ENCODE data around the gene TMOD4.
A peak's percentile ranks its signal among the peaks of the same experiment; 100 is the strongest.
"Not testable (repeated sequence)": the region's sequence is repeated elsewhere in the genome, so short reads cannot be mapped to it uniquely, and the experiment has no call there.

The TMOD4 gene

DNA sequence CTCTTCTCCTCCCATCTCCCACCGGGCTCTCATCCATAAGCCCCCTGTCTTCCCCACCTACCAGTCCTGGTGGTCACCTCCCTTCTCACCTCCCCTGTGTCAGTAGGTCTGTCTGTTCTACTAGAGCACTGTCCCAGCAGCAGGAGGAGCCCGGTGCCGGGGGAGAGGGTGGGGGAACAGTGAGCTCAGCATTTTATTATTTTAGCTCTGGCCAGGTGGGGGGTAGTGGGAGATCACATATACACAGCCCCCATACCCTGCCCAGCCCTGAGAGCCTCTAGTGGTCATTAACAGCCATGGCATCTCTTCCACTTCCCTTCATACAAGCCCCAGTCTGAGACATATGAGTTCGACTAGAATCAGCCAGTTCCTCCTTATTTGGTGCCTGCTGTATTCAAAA lies at the start of gene TMOD4:
Gene TMOD4 (minus strand): TSS at position 119 of the 400 bp plus-strand sequence. CDS start 1,106 bp downstream, outside the sequence.
- DNase-seq, result peak in 1 of 14 donors; percentile 5

GRCh38 chr1:151222130-151222529 lies 46.3 kb upstream of the TMOD4 start:
- DNase-seq, result peak in 1 of 14 donors; percentile 20

GRCh38 chr1:151221616-151222015 lies 45.8 kb upstream of the TMOD4 start:
- DNase-seq, result no peak

GRCh38 chr1:151213560-151213959 lies 37.8 kb upstream of the TMOD4 start:
- DNase-seq, result no peak

DNA sequence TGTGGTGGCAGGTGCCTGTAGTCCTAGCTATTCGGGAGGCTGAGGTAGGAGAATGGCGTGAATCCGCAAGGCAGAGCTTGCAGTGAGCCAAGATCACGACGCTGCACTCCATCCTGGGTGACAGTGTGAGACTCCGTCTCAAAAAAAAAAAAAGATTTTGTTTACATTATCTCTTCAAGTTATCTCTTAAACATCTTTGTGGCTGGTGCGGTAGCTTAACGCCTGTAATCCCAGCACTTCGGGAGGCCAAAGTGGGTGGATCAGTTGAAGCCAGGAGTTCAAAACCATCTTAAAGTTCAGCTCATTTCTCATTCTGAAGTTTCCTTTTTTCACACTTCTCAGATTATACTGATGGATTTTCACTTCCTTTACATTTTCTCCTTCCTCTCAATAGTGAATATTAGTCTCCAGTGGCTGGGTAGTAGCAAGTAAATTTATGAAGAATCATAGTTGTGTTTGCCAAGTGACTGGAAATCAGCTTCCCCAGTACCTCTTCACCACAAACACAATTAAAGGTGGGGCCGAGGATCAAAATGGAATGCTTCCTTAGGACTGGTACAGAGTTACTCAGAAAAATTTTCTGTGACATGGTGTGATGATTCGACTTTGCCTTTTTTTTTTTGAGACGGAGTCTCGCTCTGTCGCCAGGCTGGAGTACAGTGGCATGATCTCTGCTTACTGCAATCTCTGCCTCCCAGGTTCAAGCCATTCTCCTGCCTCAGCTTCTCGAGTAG lies 36.4 kb upstream of the TMOD4 start:
- no peak for DNase-seq

DNA sequence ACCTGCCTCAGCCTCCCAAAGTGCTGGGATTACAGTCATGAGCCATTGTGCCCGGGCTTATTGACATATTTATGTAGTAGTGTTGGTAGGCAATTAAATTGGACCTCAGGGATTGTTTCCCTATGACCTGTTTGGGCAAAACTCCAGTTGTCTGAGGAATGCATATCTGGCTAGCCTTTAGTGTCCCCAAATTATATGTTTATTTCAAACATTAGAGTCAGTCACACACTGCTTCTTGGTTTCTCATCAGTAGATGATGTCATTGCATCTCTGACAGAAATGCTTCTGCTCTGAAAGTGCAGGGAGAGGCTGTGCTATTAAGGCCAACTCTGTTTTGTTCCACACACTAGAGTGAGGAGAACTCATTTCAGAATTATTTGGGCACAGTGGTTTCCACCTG lies 35.0 kb upstream of the TMOD4 start:
- no peak for DNase-seq

DNA sequence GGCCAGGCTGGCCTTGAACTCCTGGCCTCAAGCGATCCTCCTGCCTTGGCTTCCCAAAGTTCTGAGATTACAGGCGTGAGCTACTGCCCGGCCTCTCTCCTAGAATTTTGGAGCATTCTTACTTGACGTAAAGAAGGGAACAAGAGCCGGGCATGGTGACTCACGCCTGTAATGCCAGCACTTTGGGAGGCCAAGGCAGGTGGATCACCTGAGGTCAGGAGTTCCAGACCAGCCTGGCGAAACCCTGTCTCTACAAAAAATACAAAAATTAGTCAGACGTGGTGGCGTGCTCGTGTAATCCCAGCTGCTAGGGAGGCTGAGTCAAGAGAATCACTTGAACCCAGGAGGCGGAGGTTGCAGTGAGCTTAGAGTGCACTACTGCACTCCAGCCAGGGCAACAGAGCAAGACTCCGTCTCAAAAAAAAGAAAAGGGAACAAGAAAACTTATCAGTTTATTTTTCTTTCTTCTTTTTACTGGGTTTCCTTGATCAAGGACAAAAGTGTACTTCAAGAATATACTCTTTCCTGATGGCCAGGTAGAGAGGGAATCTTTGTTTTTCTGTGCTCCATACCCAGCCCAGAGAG lies 29.7 kb upstream of the TMOD4 start:
- not testable (repeated sequence) for DNase-seq

DNA sequence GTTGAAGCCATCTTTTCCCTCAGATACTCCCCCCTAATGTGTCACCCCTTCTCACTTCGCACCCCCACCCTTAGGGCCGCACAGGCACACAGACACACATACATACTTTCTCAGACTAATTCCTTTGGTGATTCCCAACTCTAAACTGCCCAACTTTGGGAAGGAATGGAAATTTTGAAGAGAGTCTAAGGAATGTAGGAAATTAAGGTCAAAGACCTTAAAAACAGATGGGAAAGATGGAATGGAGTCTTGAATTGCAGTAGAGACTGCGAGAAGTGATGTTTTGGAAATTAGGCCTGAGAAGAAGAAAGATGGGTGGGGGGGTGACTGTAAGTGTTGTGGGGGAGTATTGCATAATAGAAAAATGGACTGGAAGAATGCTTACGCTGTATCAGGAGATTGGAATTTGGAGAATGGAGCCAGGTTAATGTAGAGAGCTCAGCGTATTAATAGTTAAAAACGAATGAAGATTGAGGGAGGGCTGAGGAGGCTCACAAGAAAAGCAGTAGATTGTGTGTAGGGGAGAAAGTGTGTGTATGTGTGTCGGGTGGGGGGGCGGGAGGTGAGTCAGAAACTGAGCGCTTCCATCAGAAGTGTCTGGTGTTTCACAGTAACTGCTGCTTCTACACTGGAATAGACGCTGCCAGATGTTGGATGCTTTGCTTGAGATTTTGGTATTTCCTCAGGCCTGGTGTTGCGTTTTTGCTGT lies 24.2 kb upstream of the TMOD4 start:
- no peak for DNase-seq

GRCh38 chr1:151198254-151199127 lies 22.7 kb upstream of the TMOD4 start, which contains the start of gene PIP5K1A:
Gene PIP5K1A, plus strand, starts transcription at chr1:151198552. Its CDS starts 445 bp downstream, at chr1:151198997.
- DNase-seq, result peak; percentile 88 to 99 (median 97)

DNA sequence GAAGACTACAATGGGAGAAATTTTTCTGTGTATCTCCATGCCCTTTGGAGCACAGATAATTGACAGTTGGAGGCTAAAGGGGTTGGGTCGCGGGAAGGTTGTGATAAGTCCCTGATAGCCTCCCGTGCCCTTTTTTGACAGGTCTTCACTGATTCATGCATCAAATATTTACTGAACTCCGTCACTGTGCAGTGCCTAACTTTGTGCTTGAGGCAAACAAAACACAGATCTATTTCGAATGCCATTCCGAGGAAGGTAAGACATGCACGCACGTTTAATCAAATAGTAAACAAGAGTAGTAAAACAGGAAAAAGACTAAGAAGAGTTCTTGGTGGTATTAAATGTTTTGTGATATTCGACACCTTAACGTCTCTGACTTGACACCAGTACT lies 22.1 kb upstream of the TMOD4 start:
- peak in 2 of 14 donors; percentile 21 to 50 for DNase-seq

GRCh38 chr1:151196292-151196800 lies 20.6 kb upstream of the TMOD4 start:
- DNase-seq, result peak in 7 of 14 donors; percentile 3 to 71 (median 9)

DNA sequence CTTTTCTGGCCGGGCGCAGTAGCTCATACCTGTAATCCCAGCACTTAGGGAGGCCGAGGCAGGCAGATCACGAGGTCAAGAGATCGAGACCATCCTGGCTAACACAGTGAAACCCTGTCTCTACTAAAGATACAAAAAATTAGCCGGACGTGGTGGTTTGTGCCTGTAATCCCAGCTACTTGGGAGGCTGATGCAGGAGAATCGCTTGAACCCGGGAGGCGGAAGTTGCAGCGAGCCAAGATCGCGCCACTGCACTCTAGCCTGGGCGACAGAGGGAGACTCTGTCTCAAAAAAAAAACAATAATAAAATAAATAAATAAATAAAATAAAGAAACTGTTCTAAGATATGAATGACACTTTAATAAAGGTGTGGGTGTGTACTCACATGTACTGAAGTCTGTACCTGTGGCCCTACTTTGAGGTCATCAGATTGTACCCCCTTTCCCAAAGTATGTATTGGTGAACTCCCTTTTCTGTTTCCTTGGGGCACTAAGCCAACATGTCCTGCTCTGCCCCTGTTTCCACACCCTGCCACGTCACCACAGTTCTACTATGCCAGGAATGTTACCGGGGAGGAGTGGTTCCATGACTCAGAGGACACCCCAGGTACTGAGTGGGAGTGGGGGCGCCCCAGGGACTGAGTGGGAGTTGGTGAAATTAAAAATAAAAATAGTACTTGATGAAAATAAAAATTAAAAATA lies 19.3 kb upstream of the TMOD4 start:
- DNase-seq, result not testable (repeated sequence)

DNA sequence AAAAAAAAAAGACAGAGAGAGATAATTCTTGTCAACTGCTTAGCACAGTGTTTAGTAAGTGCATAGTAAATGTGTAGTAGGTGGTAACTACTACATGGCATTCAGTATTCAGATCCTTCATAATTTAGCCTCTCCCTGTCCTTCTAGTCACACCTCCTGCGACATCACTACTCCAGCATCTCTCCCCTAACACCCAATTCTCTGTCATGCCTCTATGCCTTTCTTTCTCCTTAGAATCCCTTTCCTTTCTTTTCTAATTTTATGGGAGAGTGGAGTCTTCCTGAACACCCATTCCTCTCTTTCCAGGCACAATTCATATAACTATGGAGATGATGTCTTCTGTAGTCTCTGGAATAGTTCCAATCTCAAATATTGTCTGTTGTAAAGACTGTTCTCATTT lies 18.1 kb upstream of the TMOD4 start:
- DNase-seq, result no peak

- DNase-seq, result no peak
These were observed 17.5 kb upstream of the TMOD4 start for GRCh38 chr1:151193304-151193703.

DNA sequence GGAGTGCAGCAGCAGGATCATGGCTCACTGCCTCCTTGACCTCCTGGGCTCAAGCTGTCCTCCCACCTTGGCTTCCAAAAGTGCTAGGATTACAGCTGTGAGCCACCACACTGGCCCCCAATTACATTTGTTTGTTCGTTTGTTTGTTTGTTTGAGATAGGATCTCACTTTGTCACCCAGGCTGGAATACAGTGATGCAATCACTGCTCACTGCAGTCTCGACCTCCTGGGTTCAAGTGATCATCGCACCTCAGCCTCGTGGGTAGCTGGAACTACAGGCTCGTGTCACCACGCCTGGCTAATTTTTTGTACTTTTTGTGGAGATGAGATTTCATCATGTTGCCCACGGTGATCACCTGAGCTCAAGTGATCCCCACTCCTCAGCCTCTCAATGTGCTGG lies 16.3 kb upstream of the TMOD4 start:
- DNase-seq, result no peak

- DNase-seq, result peak in 13 of 14 donors; percentile 33 to 85 (median 77)
These were observed 14.1 kb upstream of the TMOD4 start, which contains the start of gene VPS72 for GRCh38 chr1:151189637-151190445. Gene VPS72, minus strand, starts transcription at chr1:151190197. Its CDS starts 76 bp downstream, at chr1:151190121.

GRCh38 chr1:151188667-151189066 lies 12.9 kb upstream of the TMOD4 start:
- DNase-seq, result not testable (repeated sequence)

DNA sequence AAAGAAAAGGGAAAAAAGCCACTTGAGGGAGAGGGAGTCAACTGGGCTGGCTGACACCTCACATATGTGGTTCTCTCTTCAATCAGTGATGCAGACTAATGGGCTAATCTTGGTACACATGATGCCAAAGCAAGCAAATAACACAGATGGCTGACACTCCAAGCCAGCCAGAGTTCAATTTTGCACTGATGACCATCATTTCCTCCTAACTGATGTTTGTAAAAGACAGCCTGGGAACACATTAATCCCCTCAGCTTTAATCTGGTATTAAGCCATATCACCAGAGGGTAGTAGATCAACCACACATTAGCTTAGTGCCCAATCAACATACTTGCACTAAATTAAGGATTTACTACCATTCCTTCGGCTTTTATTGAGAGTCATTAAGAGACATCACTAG lies 11.4 kb upstream of the TMOD4 start:
- DNase-seq, result no peak

GRCh38 chr1:151184211-151184610 lies 8.4 kb upstream of the TMOD4 start:
- no peak for DNase-seq

GRCh38 chr1:151176514-151177045 lies 799 bp upstream of the TMOD4 start:
- no peak for DNase-seq
